ENCODE measurements around the gene PRRT1B. TPM values are rescaled to one million over a fixed set of nuclear protein-coding genes. Genes with fewer than 3 reads are reported as not detected.

PRRT1B gene
- polyA plus RNA-seq, 2 donors: not detected

- Histone ChIP-seq H3K27me3 (ENCODE audit: control insufficient read depth in 1 of 2, insufficient read depth in 2 of 2, low read length in 2 of 2) (peaks cover 0 to 5% of the 10 kb centered on the region in 2 donors), H3K4me3 (ENCODE audit: low read depth in 1 of 2, low read length in 2 of 2) (no peak overlapping the region), H3K9me3 (ENCODE audit: control insufficient read depth in 2 of 2, insufficient read depth in 1 of 2, low read depth in 1 of 2, low read length in 1 of 2) (peaks cover 0 to 3% of the 10 kb centered on the region in 2 donors), H3K36me3 (ENCODE audit: control insufficient read depth in 2 of 2, insufficient read depth in 2 of 2, low read length in 1 of 2) (no peaks in the 10 kb centered on the region), H3K27ac (ENCODE audit: low read depth in 2 of 2, low read length in 1 of 2) (no peak overlapping the region), H3K4me1 (ENCODE audit: control insufficient read depth in 2 of 2, insufficient read depth in 2 of 2, low read length in 1 of 2) (no peaks in the 10 kb centered on the region)
- 94 to 95% methylated on average over 25 of the region's 25 CpGs for WGBS, 2 donors
Observed at GRCh38 chr9:131557855-131558548, 12.7 kb downstream of the PRRT1B start.

- H3K27ac ChIP-seq (ENCODE audit: low read depth in 2 of 2, low read length in 1 of 2): no peak overlapping the region
- H3K9me3 ChIP-seq (ENCODE audit: control insufficient read depth in 2 of 2, insufficient read depth in 1 of 2, low read depth in 1 of 2, low read length in 1 of 2): no peaks in the 10 kb centered on the region
- H3K4me1 ChIP-seq (ENCODE audit: control insufficient read depth in 2 of 2, insufficient read depth in 2 of 2, low read length in 1 of 2): no peaks in the 10 kb centered on the region
- H3K27me3 ChIP-seq (ENCODE audit: control insufficient read depth in 1 of 2, insufficient read depth in 2 of 2, low read length in 2 of 2): peaks cover 0 to 4% of the 10 kb centered on the region in 2 donors
- no peaks in the 10 kb centered on the region for H3K36me3 ChIP-seq (ENCODE audit: control insufficient read depth in 2 of 2, insufficient read depth in 2 of 2, low read length in 1 of 2)
- WGBS, 2 donors: 69 to 79% methylated on average over 1 of the region's 1 CpG
- H3K4me3 ChIP-seq (ENCODE audit: low read depth in 1 of 2, low read length in 2 of 2): no peak overlapping the region
Observed at GRCh38 chr9:131559421-131560000, 14.2 kb downstream of the PRRT1B start.

GRCh38 chr9:131562032-131562959, 17.0 kb downstream of the PRRT1B start:
- Histone ChIP-seq H3K36me3 (ENCODE audit: control insufficient read depth in 2 of 2, insufficient read depth in 2 of 2, low read length in 1 of 2) (no peaks in the 10 kb centered on the region), H3K27ac (ENCODE audit: low read depth in 2 of 2, low read length in 1 of 2) (no peak overlapping the region), H3K4me3 (ENCODE audit: low read depth in 1 of 2, low read length in 2 of 2) (no peak overlapping the region), H3K4me1 (ENCODE audit: control insufficient read depth in 2 of 2, insufficient read depth in 2 of 2, low read length in 1 of 2) (no peaks in the 10 kb centered on the region), H3K9me3 (ENCODE audit: control insufficient read depth in 2 of 2, insufficient read depth in 1 of 2, low read depth in 1 of 2, low read length in 1 of 2) (no peaks in the 10 kb centered on the region), H3K27me3 (ENCODE audit: control insufficient read depth in 1 of 2, insufficient read depth in 2 of 2, low read length in 2 of 2) (no peaks in the 10 kb centered on the region)
- 59 to 61% methylated on average over 9 of the region's 9 CpGs for WGBS, 2 donors

GRCh38 chr9:131565369-131565768, 20.0 kb downstream of the PRRT1B start:
- Histone ChIP-seq H3K27me3 (ENCODE audit: control insufficient read depth in 1 of 2, insufficient read depth in 2 of 2, low read length in 2 of 2) (no peaks in the 10 kb centered on the region), H3K4me3 (ENCODE audit: low read depth in 1 of 2, low read length in 2 of 2) (no peak overlapping the region), H3K36me3 (ENCODE audit: control insufficient read depth in 2 of 2, insufficient read depth in 2 of 2, low read length in 1 of 2) (peaks cover 0 to 2% of the 10 kb centered on the region in 2 donors), H3K27ac (ENCODE audit: low read depth in 2 of 2, low read length in 1 of 2) (no peak overlapping the region), H3K4me1 (ENCODE audit: control insufficient read depth in 2 of 2, insufficient read depth in 2 of 2, low read length in 1 of 2) (no peaks in the 10 kb centered on the region), H3K9me3 (ENCODE audit: control insufficient read depth in 2 of 2, insufficient read depth in 1 of 2, low read depth in 1 of 2, low read length in 1 of 2) (no peaks in the 10 kb centered on the region)
- WGBS, 2 donors: 85 to 95% methylated on average over 5 of the region's 5 CpGs

- peaks cover 0 to 2% of the 10 kb centered on the region in 2 donors for H3K36me3 ChIP-seq (ENCODE audit: control insufficient read depth in 2 of 2, insufficient read depth in 2 of 2, low read length in 1 of 2)
- no peak overlapping the region for H3K4me3 ChIP-seq (ENCODE audit: low read depth in 1 of 2, low read length in 2 of 2)
- H3K27me3 ChIP-seq (ENCODE audit: control insufficient read depth in 1 of 2, insufficient read depth in 2 of 2, low read length in 2 of 2): no peaks in the 10 kb centered on the region
- no peaks in the 10 kb centered on the region for H3K9me3 ChIP-seq (ENCODE audit: control insufficient read depth in 2 of 2, insufficient read depth in 1 of 2, low read depth in 1 of 2, low read length in 1 of 2)
- no peak overlapping the region for H3K27ac ChIP-seq (ENCODE audit: low read depth in 2 of 2, low read length in 1 of 2)
- 99 to 100% methylated on average over 3 of the region's 3 CpGs for WGBS, 2 donors
- H3K4me1 ChIP-seq (ENCODE audit: control insufficient read depth in 2 of 2, insufficient read depth in 2 of 2, low read length in 1 of 2): no peaks in the 10 kb centered on the region
Observed at GRCh38 chr9:131566158-131566557, 20.8 kb downstream of the PRRT1B start.

- H3K27ac ChIP-seq (ENCODE audit: low read depth in 2 of 2, low read length in 1 of 2): no peak overlapping the region
- H3K9me3 ChIP-seq (ENCODE audit: control insufficient read depth in 2 of 2, insufficient read depth in 1 of 2, low read depth in 1 of 2, low read length in 1 of 2): no peaks in the 10 kb centered on the region
- WGBS, 2 donors: 95 to 96% methylated on average over 8 of the region's 8 CpGs
- H3K4me3 ChIP-seq (ENCODE audit: low read depth in 1 of 2, low read length in 2 of 2): no peak overlapping the region
- H3K27me3 ChIP-seq (ENCODE audit: control insufficient read depth in 1 of 2, insufficient read depth in 2 of 2, low read length in 2 of 2): no peaks in the 10 kb centered on the region
- peaks cover 0 to 2% of the 10 kb centered on the region in 2 donors for H3K36me3 ChIP-seq (ENCODE audit: control insufficient read depth in 2 of 2, insufficient read depth in 2 of 2, low read length in 1 of 2)
- H3K4me1 ChIP-seq (ENCODE audit: control insufficient read depth in 2 of 2, insufficient read depth in 2 of 2, low read length in 1 of 2): no peaks in the 10 kb centered on the region
Observed at GRCh38 chr9:131567910-131568309, 22.6 kb downstream of the PRRT1B start.

DNA sequence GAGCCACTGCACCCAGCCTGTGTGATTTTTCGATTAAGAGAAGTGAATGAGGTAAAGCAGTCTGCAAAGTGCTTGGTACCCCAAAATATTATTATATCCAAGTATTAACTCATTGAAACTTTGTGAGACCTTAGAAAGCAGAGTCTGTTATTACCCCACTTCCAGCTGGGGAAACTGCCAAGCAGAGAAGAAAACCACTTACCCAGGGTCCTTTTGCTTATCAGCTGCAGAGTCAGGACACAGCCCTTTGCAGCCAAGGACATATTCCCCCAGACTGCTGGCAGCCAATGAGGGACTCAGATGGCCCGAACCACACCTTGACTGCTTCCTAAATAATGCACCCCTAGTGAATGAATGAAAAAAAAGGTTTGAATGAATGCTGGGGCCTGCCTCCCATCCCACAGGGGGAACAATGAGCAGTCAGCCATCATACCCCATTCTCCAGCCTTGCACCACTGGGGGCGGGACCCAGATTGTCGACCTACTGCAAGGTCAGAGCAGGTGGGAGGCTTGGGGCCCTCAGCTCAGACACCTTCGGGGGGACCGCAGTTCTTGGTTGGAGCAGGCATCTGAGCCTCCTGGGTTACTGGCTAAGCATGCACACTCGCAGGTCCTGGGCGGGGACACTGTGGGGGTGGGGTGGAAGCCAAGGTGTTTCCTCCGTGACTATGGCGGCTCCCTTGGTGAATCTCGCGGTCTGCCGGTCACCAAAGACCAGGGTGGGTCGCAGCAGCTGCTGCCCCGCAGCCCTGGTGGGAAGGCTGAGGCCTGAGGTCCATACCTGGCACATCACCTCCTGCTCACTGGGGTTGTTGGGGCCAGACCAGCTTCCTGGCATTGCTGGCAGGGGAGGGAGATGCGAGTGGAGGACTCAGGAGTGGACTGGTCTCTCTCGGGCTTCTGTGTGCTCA, 29.7 kb downstream of the PRRT1B start:
- H3K4me1 ChIP-seq (ENCODE audit: control insufficient read depth in 2 of 2, insufficient read depth in 2 of 2, low read length in 1 of 2): no peaks in the 10 kb centered on the region
- H3K36me3 ChIP-seq (ENCODE audit: control insufficient read depth in 2 of 2, insufficient read depth in 2 of 2, low read length in 1 of 2): peaks cover 10 to 32% of the 10 kb centered on the region in 2 donors
- no peak overlapping the region for H3K27ac ChIP-seq (ENCODE audit: low read depth in 2 of 2, low read length in 1 of 2)
- H3K27me3 ChIP-seq (ENCODE audit: control insufficient read depth in 1 of 2, insufficient read depth in 2 of 2, low read length in 2 of 2): no peaks in the 10 kb centered on the region
- no peak overlapping the region for H3K4me3 ChIP-seq (ENCODE audit: low read depth in 1 of 2, low read length in 2 of 2)
- 92 to 96% methylated on average over 17 of the region's 17 CpGs for WGBS, 2 donors
- no peaks in the 10 kb centered on the region for H3K9me3 ChIP-seq (ENCODE audit: control insufficient read depth in 2 of 2, insufficient read depth in 1 of 2, low read depth in 1 of 2, low read length in 1 of 2)

- WGBS, 2 donors: 94 to 95% methylated on average over 23 of the region's 23 CpGs
- Histone ChIP-seq H3K4me3 (ENCODE audit: low read depth in 1 of 2, low read length in 2 of 2) (no peak overlapping the region), H3K9me3 (ENCODE audit: control insufficient read depth in 2 of 2, insufficient read depth in 1 of 2, low read depth in 1 of 2, low read length in 1 of 2) (no peaks in the 10 kb centered on the region), H3K27me3 (ENCODE audit: control insufficient read depth in 1 of 2, insufficient read depth in 2 of 2, low read length in 2 of 2) (no peaks in the 10 kb centered on the region), H3K27ac (ENCODE audit: low read depth in 2 of 2, low read length in 1 of 2) (no peak overlapping the region), H3K36me3 (ENCODE audit: control insufficient read depth in 2 of 2, insufficient read depth in 2 of 2, low read length in 1 of 2) (peaks cover 10 to 36% of the 10 kb centered on the region in 2 donors), H3K4me1 (ENCODE audit: control insufficient read depth in 2 of 2, insufficient read depth in 2 of 2, low read length in 1 of 2) (no peaks in the 10 kb centered on the region)
Observed at GRCh38 chr9:131575946-131576853, 30.9 kb downstream of the PRRT1B start.
